Measurements from ENCODE around the gene FGF11.

DNA sequence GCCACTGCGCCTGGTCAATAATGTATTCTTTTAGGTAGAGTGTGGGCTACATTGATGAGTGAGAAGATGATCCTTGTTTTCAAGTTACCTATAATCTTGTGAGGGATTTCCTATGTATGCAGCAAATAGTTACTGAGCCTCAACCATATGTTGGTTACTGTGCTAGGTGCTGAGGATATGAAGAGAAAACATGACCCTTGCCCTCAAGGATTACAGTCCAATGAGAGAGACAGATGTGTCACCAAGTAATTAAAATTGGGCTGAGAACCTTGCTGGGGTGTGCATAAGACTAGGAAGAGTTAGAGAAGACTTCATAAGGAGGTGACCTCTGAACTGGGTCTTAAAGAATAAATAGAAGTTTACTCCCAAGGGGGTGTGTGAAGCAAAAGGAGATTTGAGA, 52.3 kb downstream of the FGF11 start:
- no peak for TF ChIP-seq EZH2phosphoT487 (IDR thresholded peaks at IDR 0.05; ENCODE audit: borderline replicate concordance, low read depth)
- TF ChIP-seq RAD21 (IDR thresholded peaks at IDR 0.05; ENCODE audit: low read length): no peak
- TF ChIP-seq, protein P1, sequence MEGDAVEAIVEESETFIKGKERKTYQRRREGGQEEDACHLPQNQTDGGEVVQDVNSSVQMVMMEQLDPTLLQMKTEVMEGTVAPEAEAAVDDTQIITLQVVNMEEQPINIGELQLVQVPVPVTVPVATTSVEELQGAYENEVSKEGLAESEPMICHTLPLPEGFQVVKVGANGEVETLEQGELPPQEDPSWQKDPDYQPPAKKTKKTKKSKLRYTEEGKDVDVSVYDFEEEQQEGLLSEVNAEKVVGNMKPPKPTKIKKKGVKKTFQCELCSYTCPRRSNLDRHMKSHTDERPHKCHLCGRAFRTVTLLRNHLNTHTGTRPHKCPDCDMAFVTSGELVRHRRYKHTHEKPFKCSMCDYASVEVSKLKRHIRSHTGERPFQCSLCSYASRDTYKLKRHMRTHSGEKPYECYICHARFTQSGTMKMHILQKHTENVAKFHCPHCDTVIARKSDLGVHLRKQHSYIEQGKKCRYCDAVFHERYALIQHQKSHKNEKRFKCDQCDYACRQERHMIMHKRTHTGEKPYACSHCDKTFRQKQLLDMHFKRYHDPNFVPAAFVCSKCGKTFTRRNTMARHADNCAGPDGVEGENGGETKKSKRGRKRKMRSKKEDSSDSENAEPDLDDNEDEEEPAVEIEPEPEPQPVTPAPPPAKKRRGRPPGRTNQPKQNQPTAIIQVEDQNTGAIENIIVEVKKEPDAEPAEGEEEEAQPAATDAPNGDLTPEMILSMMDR (IDR thresholded peaks at IDR 0.05): no peak
- TF ChIP-seq NFIC (IDR thresholded peaks at IDR 0.05; ENCODE audit: borderline replicate concordance): no peak
- TF ChIP-seq SMC3 (IDR thresholded peaks at IDR 0.05; ENCODE audit: low read depth, low read length): no peak
- TF ChIP-seq REST (IDR thresholded peaks at IDR 0.05; ENCODE audit: low read depth, low read length): no peak
- no peak for TF ChIP-seq NRF1 (IDR thresholded peaks at IDR 0.05; ENCODE audit: low read depth, low read length)
- no peak for TF ChIP-seq POLR2AphosphoS5 (IDR thresholded peaks at IDR 0.05; ENCODE audit: low read depth, low read length)
- no peak for TF ChIP-seq FOXM1 (IDR thresholded peaks at IDR 0.05; ENCODE audit: low read depth)
- TF ChIP-seq, protein P2, sequence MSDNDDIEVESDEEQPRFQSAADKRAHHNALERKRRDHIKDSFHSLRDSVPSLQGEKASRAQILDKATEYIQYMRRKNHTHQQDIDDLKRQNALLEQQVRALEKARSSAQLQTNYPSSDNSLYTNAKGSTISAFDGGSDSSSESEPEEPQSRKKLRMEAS (IDR thresholded peaks at IDR 0.05; ENCODE audit: low read depth): no peak

Measured in SK-N-SH (cell line).